GM18508 (cell line): ENCODE data around the gene OTOG.

Experiments
- ATAC-seq: cut with Tn5 transposase; IDR thresholded peaks from one replicate; pipeline ENCODE4 v1.9.1; 2021; ENCODE audit warnings: moderate number of reproducible peaks; ENCODE audit not compliant: insufficient read depth, unreplicated experiment

Gene OTOG

GRCh38 chr11:17642980-17643379 lies 95.9 kb downstream of the OTOG start:
- no peak for ATAC-seq

DNA sequence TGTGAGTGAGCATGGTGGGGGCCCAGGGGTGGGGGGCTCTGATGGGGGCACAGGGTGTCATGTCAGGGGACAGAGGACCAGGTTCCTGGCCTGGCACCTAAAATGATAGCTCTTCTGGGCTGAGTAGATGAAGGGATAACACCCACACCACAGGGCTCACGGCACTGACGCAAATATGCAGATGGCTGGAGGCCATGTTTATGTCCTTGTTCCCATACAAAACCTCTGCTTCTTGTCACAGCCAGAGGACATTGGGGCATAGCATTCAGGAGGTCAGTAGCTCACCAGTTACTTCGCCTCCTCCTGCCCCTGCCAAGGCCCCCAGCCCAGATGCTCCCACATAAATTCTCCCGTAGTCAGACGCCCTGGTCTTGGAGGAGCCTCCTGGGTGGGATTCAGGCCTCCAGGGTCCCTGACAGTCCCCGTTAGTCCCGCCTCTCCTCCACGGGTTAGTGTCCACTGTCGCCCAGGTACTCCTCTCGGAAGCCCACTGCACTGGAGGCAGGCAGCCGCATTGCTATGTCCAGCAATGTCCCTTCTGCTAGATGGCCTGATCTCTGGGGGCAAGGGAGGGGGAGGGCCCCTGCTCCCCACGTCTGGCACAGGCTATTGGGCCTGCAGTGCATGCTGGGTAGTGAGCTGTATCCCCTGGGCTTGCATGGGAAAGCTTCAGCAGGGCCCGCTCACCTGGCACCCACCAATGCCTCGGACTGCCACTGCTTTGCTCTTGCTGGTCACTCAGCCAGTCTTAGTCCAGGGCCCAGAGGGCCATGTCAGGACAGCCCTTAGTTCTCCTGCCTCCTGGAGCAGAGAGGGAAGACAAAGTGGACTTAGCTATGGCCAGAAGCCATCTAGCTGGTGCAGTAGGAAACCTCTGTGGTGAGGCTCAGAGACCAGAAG lies 96.7 kb downstream of the OTOG start:
- no peak for ATAC-seq

DNA sequence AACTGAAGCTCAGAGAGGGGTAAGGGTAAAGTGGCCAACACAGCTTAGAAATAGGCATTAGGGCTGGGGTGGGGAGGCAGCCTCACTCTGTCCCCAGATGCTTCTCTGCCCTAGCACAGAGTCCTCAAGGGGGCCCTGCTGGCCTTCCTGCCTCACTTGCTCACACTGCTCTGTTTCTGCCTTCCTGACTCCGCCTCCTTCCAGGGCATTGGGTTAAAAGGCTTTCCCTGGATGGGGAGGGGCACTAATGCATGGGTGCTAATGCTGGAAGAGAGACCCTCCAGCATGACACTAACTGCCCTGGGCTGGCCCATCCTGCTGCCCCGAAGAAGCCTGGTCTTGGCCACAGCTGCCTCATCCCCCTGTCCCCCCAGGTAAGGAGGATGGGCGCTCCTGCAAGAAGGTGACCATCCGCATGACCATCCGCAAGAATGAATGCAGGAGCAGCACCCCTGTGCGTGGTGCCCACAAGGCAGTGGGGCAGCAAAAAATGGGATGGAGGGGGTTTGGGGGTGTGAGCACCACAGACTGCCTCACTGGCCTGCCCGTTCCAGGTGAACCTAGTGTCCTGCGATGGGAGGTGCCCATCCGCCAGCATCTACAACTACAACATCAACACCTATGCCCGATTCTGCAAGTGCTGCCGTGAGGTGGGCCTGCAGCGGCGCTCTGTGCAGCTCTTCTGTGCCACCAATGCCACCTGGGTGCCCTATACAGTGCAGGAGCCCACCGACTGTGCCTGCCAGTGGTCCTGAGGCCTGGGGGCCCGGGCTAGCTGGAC lies 98.3 kb downstream of the OTOG start:
- no peak for ATAC-seq

GRCh38 chr11:17646451-17647145 lies 99.5 kb downstream of the OTOG start:
- ATAC-seq: no peak

- no peak for ATAC-seq
Observed at GRCh38 chr11:17648528-17648927, 101.5 kb downstream of the OTOG start.

- ATAC-seq: no peak
Observed at GRCh38 chr11:17649261-17649660, 102.2 kb downstream of the OTOG start.

GRCh38 chr11:17649696-17650095 lies 102.6 kb downstream of the OTOG start:
- no peak for ATAC-seq

DNA sequence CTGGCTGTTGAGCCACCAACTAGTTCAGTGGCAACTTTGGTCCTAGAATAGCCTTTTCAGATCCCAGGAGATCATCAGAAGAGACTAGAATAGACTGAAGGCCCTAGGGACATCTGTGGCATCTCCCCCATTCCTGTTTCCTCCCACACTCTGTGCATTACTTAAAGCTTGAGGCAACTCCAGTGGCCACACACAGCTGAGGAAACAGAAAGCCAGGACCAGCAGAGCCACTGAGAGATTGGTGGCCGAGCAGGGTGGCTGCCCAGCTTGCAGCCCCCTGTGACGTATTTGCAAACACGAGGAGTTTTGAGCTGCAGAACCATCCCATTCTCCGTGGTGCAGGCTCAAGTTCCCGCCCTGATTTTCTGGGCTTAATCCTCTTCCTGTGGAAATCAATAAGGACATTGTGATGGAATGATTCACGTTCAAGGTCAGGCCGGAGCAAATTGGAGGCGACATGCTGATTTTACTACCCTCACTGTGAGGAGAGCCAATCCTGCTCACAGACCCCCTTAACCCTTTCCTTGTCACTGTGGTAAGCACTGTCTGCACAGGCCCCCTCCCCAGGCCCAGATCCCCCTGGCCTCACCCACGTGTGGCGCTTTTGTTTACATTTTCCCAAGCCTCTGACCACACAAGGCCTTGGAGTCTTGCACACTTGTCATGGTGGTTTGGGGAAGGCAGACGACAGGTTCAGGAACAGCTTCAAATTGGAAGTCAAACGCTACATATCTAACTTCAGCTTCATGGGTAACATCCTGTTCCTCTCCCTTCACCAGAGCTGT lies 103.3 kb downstream of the OTOG start:
- no peak for ATAC-seq

GRCh38 chr11:17651061-17651460 lies 104.0 kb downstream of the OTOG start:
- no peak for ATAC-seq

DNA sequence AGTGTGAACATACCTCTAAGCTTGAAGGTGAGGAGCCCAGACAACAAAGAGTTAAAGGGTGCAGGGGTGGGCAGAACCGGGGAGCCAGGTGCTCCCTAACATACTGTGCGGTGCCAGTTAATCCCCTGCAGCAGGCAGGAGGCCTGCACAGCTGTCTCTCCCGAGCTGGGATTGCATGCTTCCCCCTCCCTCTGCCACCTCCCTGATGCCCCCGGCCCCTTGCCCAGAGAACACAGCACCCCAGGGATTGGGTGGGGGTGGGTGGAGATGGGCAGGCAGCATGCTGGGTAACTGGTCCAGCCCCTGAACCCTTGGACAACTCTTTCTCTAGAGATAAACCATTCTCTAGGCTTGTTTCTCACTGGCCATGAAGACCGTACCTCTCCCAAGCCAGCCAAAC lies 104.6 kb downstream of the OTOG start:
- ATAC-seq: no peak

DNA sequence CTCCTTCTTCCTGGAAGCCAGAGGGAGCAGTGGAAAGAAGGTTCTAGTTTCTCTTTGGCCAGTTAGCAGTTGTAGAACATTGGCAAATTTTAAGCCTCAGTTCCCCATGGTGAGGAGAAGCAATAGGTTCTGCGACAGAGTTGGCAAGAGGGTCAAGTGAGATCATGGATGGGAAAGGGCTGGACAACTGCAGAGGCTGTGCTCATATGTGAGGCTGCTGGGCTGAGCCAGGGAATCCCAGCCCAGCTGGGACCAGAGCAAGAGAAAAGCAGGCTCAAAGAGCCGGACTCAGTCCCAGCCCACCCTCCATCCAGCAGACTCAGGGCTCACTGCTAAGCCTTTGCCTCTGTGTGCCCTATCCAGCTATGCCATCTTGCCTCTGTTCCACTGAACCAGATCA lies 105.5 kb downstream of the OTOG start:
- no peak for ATAC-seq

DNA sequence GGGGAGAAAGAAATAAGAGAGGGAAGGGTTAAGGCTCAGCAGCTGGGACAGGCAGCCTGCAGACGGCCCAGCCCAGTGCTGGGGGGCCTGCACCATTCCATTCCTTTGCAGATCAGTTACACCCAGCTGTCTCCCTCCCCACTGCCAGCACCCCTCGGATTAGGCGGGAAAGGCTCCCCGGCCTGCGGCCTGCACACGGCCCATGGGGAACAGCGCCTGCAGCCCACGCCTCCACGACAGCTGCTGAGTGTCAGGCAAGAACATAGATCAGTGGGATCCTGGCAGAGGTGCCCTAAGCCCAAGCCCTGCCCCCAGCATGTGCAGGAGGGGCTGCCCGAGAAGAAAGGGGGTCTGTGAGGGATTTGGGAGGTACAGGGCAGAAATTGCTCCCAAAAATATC lies 106.6 kb downstream of the OTOG start:
- no peak for ATAC-seq

GRCh38 chr11:17655682-17656081 lies 108.6 kb downstream of the OTOG start:
- no peak for ATAC-seq

DNA sequence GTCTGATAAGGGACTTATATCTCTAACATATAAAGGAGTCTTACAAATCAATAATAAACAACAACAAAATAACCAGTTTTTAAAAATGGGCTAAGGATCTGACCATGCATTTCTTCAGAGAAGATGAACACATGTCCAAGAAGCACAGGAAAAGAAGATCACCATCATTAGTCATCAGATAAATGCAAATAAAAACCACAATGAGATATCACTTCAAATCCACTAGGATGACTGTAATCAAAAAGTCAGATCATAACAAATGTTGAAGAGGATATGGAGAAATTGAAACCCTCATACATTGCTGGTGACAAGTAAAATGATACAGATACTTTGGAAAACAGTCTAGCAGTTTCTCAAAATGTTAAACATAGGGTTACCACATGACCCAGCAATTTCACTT lies 111.2 kb downstream of the OTOG start:
- no peak for ATAC-seq

DNA sequence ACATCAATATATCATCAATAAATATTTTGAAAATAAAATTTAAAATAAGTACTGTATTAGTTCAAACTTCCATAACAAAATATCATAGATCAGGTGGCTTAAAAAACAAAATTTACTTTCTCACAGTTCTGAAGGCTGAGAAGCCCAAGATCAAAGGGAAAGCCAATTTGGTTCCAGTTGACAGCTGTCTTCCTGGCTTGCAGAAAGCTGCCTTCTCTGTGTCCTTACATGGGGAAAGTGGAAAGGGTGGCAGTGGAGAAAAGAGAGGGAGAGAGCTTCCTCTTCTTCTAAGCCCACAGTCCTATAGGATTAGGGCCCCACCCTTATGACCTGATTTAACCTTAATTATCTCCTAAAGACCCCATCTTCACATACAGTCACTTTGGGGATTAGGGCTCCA lies 121.1 kb downstream of the OTOG start:
- no peak for ATAC-seq

GRCh38 chr11:17672469-17672868 lies 125.4 kb downstream of the OTOG start:
- ATAC-seq: no peak

GRCh38 chr11:17673951-17674350 lies 126.9 kb downstream of the OTOG start:
- ATAC-seq: no peak

GRCh38 chr11:17682848-17683247 lies 135.8 kb downstream of the OTOG start:
- ATAC-seq: no peak

DNA sequence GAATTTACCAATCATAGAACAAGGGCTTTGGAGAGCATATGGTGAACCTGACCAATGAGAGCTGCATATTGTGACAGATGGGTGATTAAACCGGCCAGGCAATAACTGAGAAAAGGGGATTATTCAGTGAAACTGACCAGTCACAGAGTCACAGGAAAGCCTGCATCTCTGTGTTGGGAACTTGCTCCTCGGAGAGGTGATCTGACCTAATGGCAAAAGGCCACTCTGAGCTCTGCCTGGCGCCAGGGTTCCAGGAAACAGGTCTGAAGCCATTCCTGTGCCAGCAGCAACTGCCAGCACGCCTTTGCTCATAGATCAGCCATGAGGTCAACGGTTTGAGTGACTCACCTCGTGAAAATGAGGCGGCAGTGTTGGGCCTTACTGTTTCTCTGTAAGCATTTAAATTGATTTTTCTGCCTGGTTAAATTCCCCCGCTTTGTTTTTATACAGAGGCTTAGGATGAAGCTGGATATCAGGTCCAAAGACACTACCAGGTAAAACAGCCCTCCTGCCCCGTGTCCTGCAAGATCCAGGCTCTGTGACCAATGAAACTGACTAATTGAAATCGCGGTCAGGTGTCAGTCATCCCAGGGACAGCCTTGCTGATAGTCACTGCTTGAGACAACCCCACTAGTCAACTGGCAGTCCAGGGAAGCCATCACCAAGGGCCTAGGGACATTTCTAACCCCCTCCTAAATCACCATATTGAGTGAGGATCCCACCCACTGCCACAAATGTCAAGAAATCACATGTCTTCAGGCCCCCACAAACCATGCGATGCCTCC lies 136.5 kb downstream of the OTOG start:
- no peak for ATAC-seq
